ENCODE measurements around the gene DYSF.

Gene DYSF

GRCh38 chr2:71724793-71725192 is 271.4 kb downstream of the DYSF start:
- TF ChIP-seq, protein P1, sequence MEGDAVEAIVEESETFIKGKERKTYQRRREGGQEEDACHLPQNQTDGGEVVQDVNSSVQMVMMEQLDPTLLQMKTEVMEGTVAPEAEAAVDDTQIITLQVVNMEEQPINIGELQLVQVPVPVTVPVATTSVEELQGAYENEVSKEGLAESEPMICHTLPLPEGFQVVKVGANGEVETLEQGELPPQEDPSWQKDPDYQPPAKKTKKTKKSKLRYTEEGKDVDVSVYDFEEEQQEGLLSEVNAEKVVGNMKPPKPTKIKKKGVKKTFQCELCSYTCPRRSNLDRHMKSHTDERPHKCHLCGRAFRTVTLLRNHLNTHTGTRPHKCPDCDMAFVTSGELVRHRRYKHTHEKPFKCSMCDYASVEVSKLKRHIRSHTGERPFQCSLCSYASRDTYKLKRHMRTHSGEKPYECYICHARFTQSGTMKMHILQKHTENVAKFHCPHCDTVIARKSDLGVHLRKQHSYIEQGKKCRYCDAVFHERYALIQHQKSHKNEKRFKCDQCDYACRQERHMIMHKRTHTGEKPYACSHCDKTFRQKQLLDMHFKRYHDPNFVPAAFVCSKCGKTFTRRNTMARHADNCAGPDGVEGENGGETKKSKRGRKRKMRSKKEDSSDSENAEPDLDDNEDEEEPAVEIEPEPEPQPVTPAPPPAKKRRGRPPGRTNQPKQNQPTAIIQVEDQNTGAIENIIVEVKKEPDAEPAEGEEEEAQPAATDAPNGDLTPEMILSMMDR (IDR thresholded peaks at IDR 0.05; ENCODE audit: extremely low read depth, insufficient read depth, missing control alignments): no peak
- in situ Hi-C loops (cut with MboI; ENCODE audit: low pct_unique_long_range_greater_than_20kb, low sequenced_read_pairs, unreplicated experiment): no loop called here
- no peak for DNase-seq (ENCODE audit: low spot score)

DNA sequence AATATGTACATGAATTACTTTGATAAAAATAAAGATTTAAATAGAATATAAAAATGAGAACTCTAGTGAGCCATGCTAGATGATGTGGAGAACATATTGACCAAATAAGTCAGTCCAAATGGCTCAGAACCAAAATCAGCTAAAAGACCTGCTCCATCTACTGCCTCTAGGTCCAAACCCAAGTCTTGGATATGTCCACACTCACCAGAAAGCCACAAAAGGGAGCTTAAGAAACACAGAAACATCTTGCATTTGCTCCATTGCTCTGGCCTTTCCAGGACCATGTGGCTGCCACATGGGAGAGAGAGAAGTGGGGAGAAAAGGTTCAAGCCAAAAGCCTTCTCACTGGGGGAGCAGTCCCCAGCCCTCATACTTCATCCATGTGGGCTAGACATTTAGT is 272.5 kb downstream of the DYSF start:
- TF ChIP-seq, protein P1 (IDR thresholded peaks at IDR 0.05; ENCODE audit: extremely low read depth, insufficient read depth, missing control alignments): no peak
- no peak for DNase-seq (ENCODE audit: low spot score)

GRCh38 chr2:71727562-71727961 is 274.2 kb downstream of the DYSF start:
- in situ Hi-C loops (cut with MboI; ENCODE audit: low pct_unique_long_range_greater_than_20kb, low sequenced_read_pairs, unreplicated experiment): no loop called here
- TF ChIP-seq, protein P1 (IDR thresholded peaks at IDR 0.05; ENCODE audit: extremely low read depth, insufficient read depth, missing control alignments): no peak
- DNase-seq (ENCODE audit: low spot score): no peak

More for the DNA sequence above, 272.5 kb downstream of the DYSF start:
- in situ Hi-C loops (cut with MboI; ENCODE audit: low pct_unique_long_range_greater_than_20kb, low sequenced_read_pairs, unreplicated experiment): no loop called here

- TF ChIP-seq, protein P1 (IDR thresholded peaks at IDR 0.05; ENCODE audit: extremely low read depth, insufficient read depth, missing control alignments): no peak
- no peak for DNase-seq (ENCODE audit: low spot score)
- in situ Hi-C loops (cut with MboI; ENCODE audit: low pct_unique_long_range_greater_than_20kb, low sequenced_read_pairs, unreplicated experiment): no loop called here
These were observed 274.7 kb downstream of the DYSF start for GRCh38 chr2:71728036-71728435.

DNA sequence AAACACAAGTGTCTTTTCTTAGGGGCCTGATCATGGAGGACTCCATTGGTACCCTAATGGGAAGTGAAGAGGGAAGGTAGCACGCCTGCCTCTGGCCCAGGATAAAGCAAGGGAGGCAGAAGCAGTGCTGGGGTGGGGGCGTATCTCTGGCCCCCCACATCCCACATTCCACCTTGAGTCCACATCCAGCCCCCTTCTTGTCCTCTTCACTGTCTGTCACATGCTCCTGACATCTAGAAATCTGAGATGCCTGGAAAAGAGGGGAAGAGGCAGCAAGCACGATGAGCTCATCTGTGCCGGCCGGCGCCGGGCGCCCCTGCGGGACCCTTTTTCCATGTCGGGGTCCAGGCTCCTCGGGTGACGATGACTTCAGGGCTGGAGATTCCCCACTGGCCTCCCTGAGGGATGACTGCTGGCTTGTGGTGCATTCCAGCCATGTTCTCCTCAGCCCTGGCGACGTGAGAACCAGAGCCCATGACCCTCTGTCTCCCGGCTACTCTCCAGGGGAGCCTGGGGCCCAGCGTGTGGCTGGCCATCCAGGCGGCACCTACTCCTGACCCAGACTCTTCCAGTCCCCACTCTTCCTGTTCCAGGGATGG is 277.5 kb downstream of the DYSF start:
- TF ChIP-seq, protein P1 (IDR thresholded peaks at IDR 0.05; ENCODE audit: extremely low read depth, insufficient read depth, missing control alignments): no peak
- in situ Hi-C loops (cut with MboI; ENCODE audit: low pct_unique_long_range_greater_than_20kb, low sequenced_read_pairs, unreplicated experiment): no loop called here
- DNase-seq (ENCODE audit: low spot score): no peak

DNA sequence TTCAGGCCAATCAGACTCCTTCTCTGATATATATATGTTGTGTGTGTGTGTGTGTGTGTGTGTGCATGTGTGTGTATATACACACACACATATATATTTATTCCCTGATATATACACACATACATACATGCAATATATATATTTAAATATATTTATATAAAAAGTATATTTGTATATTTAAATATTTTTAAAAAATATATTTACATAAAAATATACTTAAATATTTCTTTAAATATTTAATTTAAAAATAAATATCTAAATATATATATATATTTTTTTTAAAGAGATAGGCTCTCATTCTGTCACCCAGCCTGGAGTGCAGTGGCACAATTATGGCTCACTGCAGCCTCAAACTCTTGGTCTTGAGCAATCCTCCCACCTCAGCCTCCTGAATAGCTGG is 281.3 kb downstream of the DYSF start:
- in situ Hi-C loops (cut with MboI; ENCODE audit: low pct_unique_long_range_greater_than_20kb, low sequenced_read_pairs, unreplicated experiment): no loop called here
- no peak for DNase-seq (ENCODE audit: low spot score)
- TF ChIP-seq, protein P1 (IDR thresholded peaks at IDR 0.05; ENCODE audit: extremely low read depth, insufficient read depth, missing control alignments): no peak

Data from GM13977 (cell line).